ENCODE results near the gene RILPL2. TPM values are rescaled to one million over a fixed set of nuclear protein-coding genes. Genes with fewer than 3 reads are reported as not detected.

Gene RILPL2
- total and polyA plus RNA-seq, 4 donors, result 1.8 to 2.1 (median 2.0) TPM

DNA sequence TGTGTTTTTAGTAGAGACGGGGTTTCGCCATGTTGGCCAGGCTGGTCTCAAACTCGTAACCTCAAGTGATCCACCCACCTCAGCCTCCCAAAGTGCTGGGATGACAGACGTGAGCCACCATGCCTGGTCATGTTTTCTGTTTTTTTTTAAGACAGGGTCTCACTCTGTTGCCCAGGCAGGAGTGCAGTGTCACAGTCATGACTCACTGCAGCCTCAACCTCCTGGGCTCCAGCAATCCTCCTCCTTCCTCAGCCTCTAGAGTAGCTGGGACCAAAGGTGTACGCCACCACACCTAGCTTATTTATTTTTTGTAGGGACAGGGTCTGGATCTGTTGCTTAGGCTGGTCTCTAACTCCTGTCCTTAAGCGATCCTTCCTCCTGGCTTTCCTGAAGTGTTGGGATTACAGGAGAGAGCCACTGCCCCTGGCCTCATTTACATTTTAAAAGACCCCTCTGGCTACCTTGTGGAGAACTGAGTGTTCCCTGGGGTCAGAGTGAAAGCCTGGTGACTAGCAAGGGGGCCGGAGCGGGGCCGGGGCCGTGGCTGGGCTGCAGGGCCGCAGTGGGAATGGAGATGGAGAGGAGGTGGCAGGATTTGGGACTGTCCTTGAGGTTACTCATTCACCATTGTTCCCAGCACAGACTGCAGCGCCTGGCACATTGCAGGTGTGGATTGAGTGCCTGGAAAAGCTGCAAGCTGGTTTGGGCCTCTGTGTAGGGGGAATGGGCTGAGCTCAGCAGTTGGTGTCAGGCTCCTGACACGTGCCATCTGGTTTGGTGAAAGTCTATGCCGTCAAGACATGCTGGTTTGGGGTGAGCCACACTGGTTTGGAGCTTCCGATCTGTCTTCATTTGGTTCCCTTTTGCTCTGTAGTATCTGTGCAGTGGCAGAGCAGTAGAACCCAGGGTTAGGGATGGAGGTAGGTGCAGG, 34.5 kb downstream of the RILPL2 start:
- peaks cover 16 to 53% (median 29%) of the 10 kb centered on the region in 4 donors for H3K36me3 ChIP-seq (ENCODE audit: control insufficient read depth in 4 of 4, insufficient read depth in 3 of 4, low read depth in 1 of 4, low read length in 3 of 4)
- DNase-seq (ENCODE audit: low spot score), result no peak
- WGBS, result 94% methylated on average over 15 of the region's 15 CpGs
- no peaks in the 10 kb centered on the region for H3K27me3 ChIP-seq (ENCODE audit: control insufficient read depth in 4 of 4, insufficient read depth in 4 of 4, low read length in 3 of 4)
- TF ChIP-seq TAF1 (conservative IDR thresholded peaks at IDR 0.05), result no peak
- TF ChIP-seq FOXA2 (IDR thresholded peaks at IDR 0.05), result no peak
- TF ChIP-seq, protein P1, sequence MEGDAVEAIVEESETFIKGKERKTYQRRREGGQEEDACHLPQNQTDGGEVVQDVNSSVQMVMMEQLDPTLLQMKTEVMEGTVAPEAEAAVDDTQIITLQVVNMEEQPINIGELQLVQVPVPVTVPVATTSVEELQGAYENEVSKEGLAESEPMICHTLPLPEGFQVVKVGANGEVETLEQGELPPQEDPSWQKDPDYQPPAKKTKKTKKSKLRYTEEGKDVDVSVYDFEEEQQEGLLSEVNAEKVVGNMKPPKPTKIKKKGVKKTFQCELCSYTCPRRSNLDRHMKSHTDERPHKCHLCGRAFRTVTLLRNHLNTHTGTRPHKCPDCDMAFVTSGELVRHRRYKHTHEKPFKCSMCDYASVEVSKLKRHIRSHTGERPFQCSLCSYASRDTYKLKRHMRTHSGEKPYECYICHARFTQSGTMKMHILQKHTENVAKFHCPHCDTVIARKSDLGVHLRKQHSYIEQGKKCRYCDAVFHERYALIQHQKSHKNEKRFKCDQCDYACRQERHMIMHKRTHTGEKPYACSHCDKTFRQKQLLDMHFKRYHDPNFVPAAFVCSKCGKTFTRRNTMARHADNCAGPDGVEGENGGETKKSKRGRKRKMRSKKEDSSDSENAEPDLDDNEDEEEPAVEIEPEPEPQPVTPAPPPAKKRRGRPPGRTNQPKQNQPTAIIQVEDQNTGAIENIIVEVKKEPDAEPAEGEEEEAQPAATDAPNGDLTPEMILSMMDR (IDR thresholded peaks at IDR 0.05; ENCODE audit: low read depth, low read length, missing input control), result no peak
- TF ChIP-seq HNF4A (conservative IDR thresholded peaks at IDR 0.05), result no peak
- TF ChIP-seq, protein P2, sequence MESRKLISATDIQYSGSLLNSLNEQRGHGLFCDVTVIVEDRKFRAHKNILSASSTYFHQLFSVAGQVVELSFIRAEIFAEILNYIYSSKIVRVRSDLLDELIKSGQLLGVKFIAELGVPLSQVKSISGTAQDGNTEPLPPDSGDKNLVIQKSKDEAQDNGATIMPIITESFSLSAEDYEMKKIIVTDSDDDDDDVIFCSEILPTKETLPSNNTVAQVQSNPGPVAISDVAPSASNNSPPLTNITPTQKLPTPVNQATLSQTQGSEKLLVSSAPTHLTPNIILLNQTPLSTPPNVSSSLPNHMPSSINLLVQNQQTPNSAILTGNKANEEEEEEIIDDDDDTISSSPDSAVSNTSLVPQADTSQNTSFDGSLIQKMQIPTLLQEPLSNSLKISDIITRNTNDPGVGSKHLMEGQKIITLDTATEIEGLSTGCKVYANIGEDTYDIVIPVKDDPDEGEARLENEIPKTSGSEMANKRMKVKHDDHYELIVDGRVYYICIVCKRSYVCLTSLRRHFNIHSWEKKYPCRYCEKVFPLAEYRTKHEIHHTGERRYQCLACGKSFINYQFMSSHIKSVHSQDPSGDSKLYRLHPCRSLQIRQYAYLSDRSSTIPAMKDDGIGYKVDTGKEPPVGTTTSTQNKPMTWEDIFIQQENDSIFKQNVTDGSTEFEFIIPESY (IDR thresholded peaks at IDR 0.05), result no peak
- TF ChIP-seq, protein P3, sequence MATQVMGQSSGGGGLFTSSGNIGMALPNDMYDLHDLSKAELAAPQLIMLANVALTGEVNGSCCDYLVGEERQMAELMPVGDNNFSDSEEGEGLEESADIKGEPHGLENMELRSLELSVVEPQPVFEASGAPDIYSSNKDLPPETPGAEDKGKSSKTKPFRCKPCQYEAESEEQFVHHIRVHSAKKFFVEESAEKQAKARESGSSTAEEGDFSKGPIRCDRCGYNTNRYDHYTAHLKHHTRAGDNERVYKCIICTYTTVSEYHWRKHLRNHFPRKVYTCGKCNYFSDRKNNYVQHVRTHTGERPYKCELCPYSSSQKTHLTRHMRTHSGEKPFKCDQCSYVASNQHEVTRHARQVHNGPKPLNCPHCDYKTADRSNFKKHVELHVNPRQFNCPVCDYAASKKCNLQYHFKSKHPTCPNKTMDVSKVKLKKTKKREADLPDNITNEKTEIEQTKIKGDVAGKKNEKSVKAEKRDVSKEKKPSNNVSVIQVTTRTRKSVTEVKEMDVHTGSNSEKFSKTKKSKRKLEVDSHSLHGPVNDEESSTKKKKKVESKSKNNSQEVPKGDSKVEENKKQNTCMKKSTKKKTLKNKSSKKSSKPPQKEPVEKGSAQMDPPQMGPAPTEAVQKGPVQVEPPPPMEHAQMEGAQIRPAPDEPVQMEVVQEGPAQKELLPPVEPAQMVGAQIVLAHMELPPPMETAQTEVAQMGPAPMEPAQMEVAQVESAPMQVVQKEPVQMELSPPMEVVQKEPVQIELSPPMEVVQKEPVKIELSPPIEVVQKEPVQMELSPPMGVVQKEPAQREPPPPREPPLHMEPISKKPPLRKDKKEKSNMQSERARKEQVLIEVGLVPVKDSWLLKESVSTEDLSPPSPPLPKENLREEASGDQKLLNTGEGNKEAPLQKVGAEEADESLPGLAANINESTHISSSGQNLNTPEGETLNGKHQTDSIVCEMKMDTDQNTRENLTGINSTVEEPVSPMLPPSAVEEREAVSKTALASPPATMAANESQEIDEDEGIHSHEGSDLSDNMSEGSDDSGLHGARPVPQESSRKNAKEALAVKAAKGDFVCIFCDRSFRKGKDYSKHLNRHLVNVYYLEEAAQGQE (IDR thresholded peaks at IDR 0.05), result no peak
- TF ChIP-seq SP1 (IDR thresholded peaks at IDR 0.05), result no peak
- no peak for TF ChIP-seq GABPA (IDR thresholded peaks at IDR 0.05 in 1 of 2, conservative IDR thresholded peaks at IDR 0.05 in 1 of 2)
- TF ChIP-seq JUND (IDR thresholded peaks at IDR 0.05), result no peak
- TF ChIP-seq EGR1 (IDR thresholded peaks at IDR 0.05; ENCODE audit: low read depth in 2 of 2), result no peak
- TF ChIP-seq, protein P4, sequence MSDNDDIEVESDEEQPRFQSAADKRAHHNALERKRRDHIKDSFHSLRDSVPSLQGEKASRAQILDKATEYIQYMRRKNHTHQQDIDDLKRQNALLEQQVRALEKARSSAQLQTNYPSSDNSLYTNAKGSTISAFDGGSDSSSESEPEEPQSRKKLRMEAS (IDR thresholded peaks at IDR 0.05), result no peak
- no peak for TF ChIP-seq RAD21 (IDR thresholded peaks at IDR 0.05)
- no peak for TF ChIP-seq FOXA1 (IDR thresholded peaks at IDR 0.05)
- TF ChIP-seq, protein P5, sequence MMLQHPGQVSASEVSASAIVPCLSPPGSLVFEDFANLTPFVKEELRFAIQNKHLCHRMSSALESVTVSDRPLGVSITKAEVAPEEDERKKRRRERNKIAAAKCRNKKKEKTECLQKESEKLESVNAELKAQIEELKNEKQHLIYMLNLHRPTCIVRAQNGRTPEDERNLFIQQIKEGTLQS (IDR thresholded peaks at IDR 0.05), result no peak
- TF ChIP-seq RXRA (IDR thresholded peaks at IDR 0.05), result no peak
- TF ChIP-seq HNF4G (IDR thresholded peaks at IDR 0.05), result no peak
- no peak for TF ChIP-seq NR2F2 (IDR thresholded peaks at IDR 0.05)
- no peak overlapping the region for H3K4me3 ChIP-seq (ENCODE audit: low read depth in 1 of 3, low read length in 3 of 3)
- peaks cover 2 to 11% (median 5%) of the 10 kb centered on the region in 4 donors for H3K4me1 ChIP-seq (ENCODE audit: control insufficient read depth in 4 of 4, insufficient read depth in 4 of 4, low read length in 3 of 4)
- no peaks in the 10 kb centered on the region for H3K9me3 ChIP-seq (ENCODE audit: control insufficient read depth in 4 of 4, low read length in 3 of 4)
- no peak overlapping the region for H3K27ac ChIP-seq (ENCODE audit: low read depth in 1 of 2, low read length in 2 of 2)
- no peak overlapping the region for H3K9ac ChIP-seq (ENCODE audit: low read depth in 1 of 2, low read length in 2 of 2)
